ENCODE data around the gene NUAK1.

NUAK1 gene

DNA sequence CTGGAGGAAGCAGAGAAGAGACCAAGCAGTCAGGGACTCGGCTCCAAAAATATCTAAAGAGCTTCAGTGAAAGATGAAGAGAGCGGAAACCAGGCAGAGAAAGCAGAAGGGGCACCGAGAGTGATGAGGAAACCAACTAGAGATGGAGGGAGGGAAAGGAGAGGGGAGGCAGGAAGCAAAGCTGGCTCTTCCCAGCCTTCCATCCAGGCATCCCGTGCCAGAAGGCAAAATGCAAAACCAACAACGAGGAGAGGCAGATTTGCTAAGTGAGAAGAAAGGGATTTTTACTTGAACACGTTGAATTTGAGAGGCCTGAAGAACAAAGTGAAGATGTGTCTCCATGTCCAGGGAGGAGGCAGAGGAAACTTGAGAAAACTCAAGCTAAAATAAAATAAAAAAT, 90.1 kb downstream of the NUAK1 start:
- Mint-ChIP-seq H3K27me3 (no peaks in the 10 kb centered on the region), H3K36me3 (ENCODE audit: low read depth) (no peaks in the 10 kb centered on the region), H3K9me3 (no peaks in the 10 kb centered on the region), H3K4me1 (ENCODE audit: low read depth) (no peaks in the 10 kb centered on the region), H3K4me3 (no peak overlapping the region), H3K27ac (no peak overlapping the region)
- intact Hi-C loops (cut with micrococcal nuclease) = no loop called here

DNA sequence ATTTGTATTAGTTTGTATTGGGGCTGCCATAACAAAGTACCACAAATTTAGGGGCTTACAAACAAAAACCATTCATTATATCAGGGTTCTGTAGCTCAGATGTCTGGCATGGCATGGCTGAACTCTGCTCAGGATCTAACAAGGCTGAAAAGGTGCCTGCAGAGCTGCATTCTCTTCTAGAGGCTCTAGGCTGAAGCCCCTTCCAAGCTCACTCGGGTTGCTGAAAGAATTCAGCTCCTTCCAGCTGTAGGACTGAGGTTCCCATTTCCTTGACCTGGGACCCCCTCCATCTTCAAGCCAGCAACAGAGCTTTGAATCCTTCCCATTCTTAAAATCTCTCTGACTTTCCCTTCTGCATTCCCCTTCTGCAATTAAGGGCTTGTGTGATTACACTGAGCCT, 90.7 kb downstream of the NUAK1 start:
- no peak overlapping the region for H3K27ac Mint-ChIP-seq
- no peaks in the 10 kb centered on the region for H3K4me1 Mint-ChIP-seq (ENCODE audit: low read depth)
- H3K27me3 Mint-ChIP-seq = no peaks in the 10 kb centered on the region
- no peaks in the 10 kb centered on the region for H3K9me3 Mint-ChIP-seq
- intact Hi-C loops (cut with micrococcal nuclease) = no loop called here
- no peak overlapping the region for H3K4me3 Mint-ChIP-seq
- H3K36me3 Mint-ChIP-seq (ENCODE audit: low read depth) = no peaks in the 10 kb centered on the region

- H3K4me1 Mint-ChIP-seq (ENCODE audit: low read depth) = no peaks in the 10 kb centered on the region
- H3K9me3 Mint-ChIP-seq = no peaks in the 10 kb centered on the region
- H3K4me3 Mint-ChIP-seq = no peak overlapping the region
- H3K36me3 Mint-ChIP-seq (ENCODE audit: low read depth) = no peaks in the 10 kb centered on the region
- no peaks in the 10 kb centered on the region for H3K27me3 Mint-ChIP-seq
- no peak overlapping the region for H3K27ac Mint-ChIP-seq
- intact Hi-C loops (cut with micrococcal nuclease) = no loop called here
Observed at GRCh38 chr12:106046947-106047346, 91.8 kb downstream of the NUAK1 start.

GRCh38 chr12:106046301-106046846, 92.4 kb downstream of the NUAK1 start:
- H3K4me1 Mint-ChIP-seq (ENCODE audit: low read depth) = no peaks in the 10 kb centered on the region
- no peak overlapping the region for H3K27ac Mint-ChIP-seq
- intact Hi-C loops (cut with micrococcal nuclease) = no loop called here
- no peaks in the 10 kb centered on the region for H3K36me3 Mint-ChIP-seq (ENCODE audit: low read depth)
- H3K27me3 Mint-ChIP-seq = no peaks in the 10 kb centered on the region
- H3K9me3 Mint-ChIP-seq = no peaks in the 10 kb centered on the region
- no peak overlapping the region for H3K4me3 Mint-ChIP-seq

- H3K27me3 Mint-ChIP-seq = no peaks in the 10 kb centered on the region
- H3K4me3 Mint-ChIP-seq = no peak overlapping the region
- intact Hi-C loops (cut with micrococcal nuclease) = no loop called here
- no peaks in the 10 kb centered on the region for H3K9me3 Mint-ChIP-seq
- H3K27ac Mint-ChIP-seq = no peak overlapping the region
- no peaks in the 10 kb centered on the region for H3K4me1 Mint-ChIP-seq (ENCODE audit: low read depth)
- H3K36me3 Mint-ChIP-seq (ENCODE audit: low read depth) = no peaks in the 10 kb centered on the region
Observed at GRCh38 chr12:106045251-106045674, 93.5 kb downstream of the NUAK1 start.

GRCh38 chr12:106044773-106045172, 94.0 kb downstream of the NUAK1 start:
- Mint-ChIP-seq H3K27ac (no peak overlapping the region), H3K36me3 (ENCODE audit: low read depth) (no peaks in the 10 kb centered on the region), H3K27me3 (no peaks in the 10 kb centered on the region), H3K9me3 (no peaks in the 10 kb centered on the region), H3K4me3 (no peak overlapping the region), H3K4me1 (ENCODE audit: low read depth) (no peaks in the 10 kb centered on the region)
- intact Hi-C loops (cut with micrococcal nuclease) = no loop called here

DNA sequence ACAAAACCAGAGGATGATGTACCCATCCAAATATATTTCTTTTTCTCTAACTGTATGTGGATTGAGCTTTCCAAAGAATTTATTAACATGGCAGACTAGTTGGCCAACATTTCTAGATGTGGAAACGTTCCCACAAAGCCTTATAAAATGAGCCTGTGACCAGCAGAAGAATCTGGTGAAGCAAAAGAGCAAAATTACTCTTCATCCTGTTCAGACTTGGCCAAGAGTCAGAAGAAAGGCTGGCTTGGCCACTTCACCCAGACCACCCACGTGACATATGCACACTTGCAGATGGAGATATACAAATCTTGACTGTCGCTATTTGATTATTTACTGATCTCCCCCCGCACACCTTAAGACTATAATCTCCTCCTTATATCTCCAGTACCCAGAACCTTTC, 96.7 kb downstream of the NUAK1 start:
- Mint-ChIP-seq H3K4me1 (ENCODE audit: low read depth) (no peaks in the 10 kb centered on the region), H3K36me3 (ENCODE audit: low read depth) (no peaks in the 10 kb centered on the region), H3K27me3 (no peaks in the 10 kb centered on the region), H3K9me3 (no peaks in the 10 kb centered on the region), H3K27ac (no peak overlapping the region), H3K4me3 (no peak overlapping the region)
- intact Hi-C loops (cut with micrococcal nuclease) = no loop called here

GRCh38 chr12:106040521-106040920, 98.2 kb downstream of the NUAK1 start:
- intact Hi-C loops (cut with micrococcal nuclease) = no loop called here
- H3K27ac Mint-ChIP-seq = no peak overlapping the region
- no peaks in the 10 kb centered on the region for H3K27me3 Mint-ChIP-seq
- H3K4me1 Mint-ChIP-seq (ENCODE audit: low read depth) = no peaks in the 10 kb centered on the region
- no peak overlapping the region for H3K4me3 Mint-ChIP-seq
- no peaks in the 10 kb centered on the region for H3K36me3 Mint-ChIP-seq (ENCODE audit: low read depth)
- H3K9me3 Mint-ChIP-seq = no peaks in the 10 kb centered on the region

DNA sequence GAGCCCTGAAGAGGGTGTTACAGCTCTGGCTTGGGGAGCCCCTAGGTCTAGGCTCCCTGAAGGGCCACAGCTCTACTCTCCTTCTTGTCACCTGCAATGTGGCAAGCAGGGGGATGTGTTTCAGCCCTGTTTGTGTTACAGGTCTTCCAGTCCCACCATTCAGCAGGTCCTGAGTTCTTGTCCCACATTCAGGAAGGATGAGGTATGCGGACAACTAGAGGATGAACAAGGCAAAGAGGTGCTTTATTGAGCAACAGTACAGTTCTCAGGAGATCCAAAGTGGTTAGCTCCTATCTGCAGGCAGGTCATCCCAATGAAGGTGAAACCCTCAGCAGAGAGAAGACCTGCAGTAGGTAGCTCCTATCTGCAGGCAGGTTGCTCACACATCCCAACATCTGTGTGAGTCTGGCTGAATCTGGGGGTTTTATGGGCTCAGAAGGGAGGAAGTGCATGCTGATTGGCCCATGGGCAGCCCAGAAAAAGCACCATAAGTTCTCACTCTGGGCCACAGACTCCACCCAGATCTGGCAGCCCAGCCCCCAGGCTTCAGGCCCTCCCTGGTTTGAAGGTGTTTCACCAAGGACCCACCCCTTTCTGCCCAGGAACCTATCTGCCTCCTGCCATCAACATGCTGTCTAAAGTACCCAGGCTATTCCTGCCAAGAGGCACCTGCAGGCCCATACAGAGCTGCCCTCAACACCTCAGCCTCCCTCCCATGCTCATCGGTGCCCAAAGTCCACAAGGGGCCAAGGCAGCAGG, 98.9 kb downstream of the NUAK1 start:
- intact Hi-C loops (cut with micrococcal nuclease) = no loop called here
- H3K4me1 Mint-ChIP-seq (ENCODE audit: low read depth) = no peaks in the 10 kb centered on the region
- no peak overlapping the region for H3K4me3 Mint-ChIP-seq
- no peak overlapping the region for H3K27ac Mint-ChIP-seq
- no peaks in the 10 kb centered on the region for H3K9me3 Mint-ChIP-seq
- no peaks in the 10 kb centered on the region for H3K36me3 Mint-ChIP-seq (ENCODE audit: low read depth)
- no peaks in the 10 kb centered on the region for H3K27me3 Mint-ChIP-seq

DNA sequence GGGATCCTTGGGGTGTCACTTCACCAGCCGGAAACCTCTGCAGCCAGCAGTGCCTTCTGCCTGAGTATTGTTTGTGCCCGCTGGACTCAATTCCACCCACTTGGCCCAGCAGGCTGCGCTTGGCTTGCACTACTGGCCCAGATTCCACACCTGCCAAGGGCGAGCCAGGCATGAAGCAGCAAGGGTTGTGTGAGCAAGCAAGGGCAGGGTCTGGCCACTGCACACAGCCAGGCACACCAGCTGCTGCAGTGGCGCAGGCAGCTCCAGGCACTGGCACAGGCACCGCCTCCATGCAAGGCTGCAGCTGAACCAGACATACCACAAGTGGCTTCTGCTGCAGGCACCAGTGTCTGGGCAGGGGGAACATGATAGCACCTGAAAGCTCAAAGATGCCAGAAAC, 99.5 kb downstream of the NUAK1 start:
- Mint-ChIP-seq H3K27me3 (no peaks in the 10 kb centered on the region), H3K27ac (no peak overlapping the region), H3K4me1 (ENCODE audit: low read depth) (no peaks in the 10 kb centered on the region), H3K9me3 (no peaks in the 10 kb centered on the region), H3K36me3 (ENCODE audit: low read depth) (no peaks in the 10 kb centered on the region), H3K4me3 (no peak overlapping the region)
- intact Hi-C loops (cut with micrococcal nuclease) = no loop called here

GRCh38 chr12:106037524-106038298, 101.0 kb downstream of the NUAK1 start:
- H3K36me3 Mint-ChIP-seq (ENCODE audit: low read depth) = no peaks in the 10 kb centered on the region
- peaks cover 3% of the 10 kb centered on the region for H3K27me3 Mint-ChIP-seq
- no peaks in the 10 kb centered on the region for H3K4me1 Mint-ChIP-seq (ENCODE audit: low read depth)
- no peak overlapping the region for H3K27ac Mint-ChIP-seq
- intact Hi-C loops (cut with micrococcal nuclease) = no loop called here
- no peaks in the 10 kb centered on the region for H3K9me3 Mint-ChIP-seq
- H3K4me3 Mint-ChIP-seq = no peak overlapping the region

GRCh38 chr12:106035421-106035820, 103.3 kb downstream of the NUAK1 start:
- Mint-ChIP-seq H3K36me3 (ENCODE audit: low read depth) (no peaks in the 10 kb centered on the region), H3K4me3 (no peak overlapping the region), H3K27ac (no peak overlapping the region), H3K9me3 (no peaks in the 10 kb centered on the region), H3K27me3 (peaks cover 3% of the 10 kb centered on the region), H3K4me1 (ENCODE audit: low read depth) (no peaks in the 10 kb centered on the region)
- intact Hi-C loops (cut with micrococcal nuclease) = no loop called here

- H3K9me3 Mint-ChIP-seq = no peaks in the 10 kb centered on the region
- H3K36me3 Mint-ChIP-seq (ENCODE audit: low read depth) = no peaks in the 10 kb centered on the region
- intact Hi-C loops (cut with micrococcal nuclease) = no loop called here
- no peak overlapping the region for H3K27ac Mint-ChIP-seq
- no peak overlapping the region for H3K4me3 Mint-ChIP-seq
- peaks cover 3% of the 10 kb centered on the region for H3K27me3 Mint-ChIP-seq
- H3K4me1 Mint-ChIP-seq (ENCODE audit: low read depth) = no peaks in the 10 kb centered on the region
Observed at GRCh38 chr12:106034316-106034715, 104.4 kb downstream of the NUAK1 start.

GRCh38 chr12:106033161-106033675, 105.5 kb downstream of the NUAK1 start:
- Mint-ChIP-seq H3K36me3 (ENCODE audit: low read depth) (no peaks in the 10 kb centered on the region), H3K9me3 (no peaks in the 10 kb centered on the region), H3K4me3 (no peak overlapping the region), H3K4me1 (ENCODE audit: low read depth) (no peaks in the 10 kb centered on the region), H3K27me3 (peaks cover 3% of the 10 kb centered on the region), H3K27ac (no peak overlapping the region)
- intact Hi-C loops (cut with micrococcal nuclease) = no loop called here
